ENCODE results near the gene C4orf17. TPM values are rescaled to one million over a fixed set of nuclear protein-coding genes. Genes with fewer than 3 reads are reported as not detected.

Gene C4orf17
- total RNA-seq, 1 donor from 2014 or later, result not detected

DNA sequence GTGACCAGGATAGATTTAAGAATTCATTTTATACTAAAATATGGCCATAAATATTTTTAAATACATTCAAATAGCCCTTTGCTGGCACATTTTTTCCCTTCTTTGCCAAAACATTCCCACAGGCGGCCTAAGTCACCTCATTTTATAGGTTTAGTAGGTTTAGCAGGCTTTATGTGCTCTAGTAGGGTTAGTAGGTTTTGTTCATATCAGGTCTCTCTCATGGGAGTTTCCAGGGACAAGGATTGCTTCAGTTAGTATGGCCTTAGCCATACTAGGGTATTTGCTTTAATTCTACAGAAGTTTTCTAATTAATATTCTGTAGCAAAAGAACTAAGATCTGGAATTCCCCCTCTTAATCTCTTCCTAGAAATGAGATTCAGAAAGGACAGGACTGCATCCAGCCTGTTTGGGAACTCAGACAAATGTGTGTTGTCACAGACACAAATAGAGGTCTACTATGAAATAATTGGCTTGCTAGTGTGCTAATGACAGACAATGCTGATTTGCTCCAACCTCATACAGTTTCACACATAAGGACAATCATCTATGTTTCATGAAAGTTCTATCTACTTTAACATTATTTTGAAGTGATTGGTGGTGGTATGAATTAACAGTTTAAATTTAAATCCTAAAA is 63.0 kb downstream of the C4orf17 start:
- intact Hi-C loops (cut with micrococcal nuclease), result no loop called here

DNA sequence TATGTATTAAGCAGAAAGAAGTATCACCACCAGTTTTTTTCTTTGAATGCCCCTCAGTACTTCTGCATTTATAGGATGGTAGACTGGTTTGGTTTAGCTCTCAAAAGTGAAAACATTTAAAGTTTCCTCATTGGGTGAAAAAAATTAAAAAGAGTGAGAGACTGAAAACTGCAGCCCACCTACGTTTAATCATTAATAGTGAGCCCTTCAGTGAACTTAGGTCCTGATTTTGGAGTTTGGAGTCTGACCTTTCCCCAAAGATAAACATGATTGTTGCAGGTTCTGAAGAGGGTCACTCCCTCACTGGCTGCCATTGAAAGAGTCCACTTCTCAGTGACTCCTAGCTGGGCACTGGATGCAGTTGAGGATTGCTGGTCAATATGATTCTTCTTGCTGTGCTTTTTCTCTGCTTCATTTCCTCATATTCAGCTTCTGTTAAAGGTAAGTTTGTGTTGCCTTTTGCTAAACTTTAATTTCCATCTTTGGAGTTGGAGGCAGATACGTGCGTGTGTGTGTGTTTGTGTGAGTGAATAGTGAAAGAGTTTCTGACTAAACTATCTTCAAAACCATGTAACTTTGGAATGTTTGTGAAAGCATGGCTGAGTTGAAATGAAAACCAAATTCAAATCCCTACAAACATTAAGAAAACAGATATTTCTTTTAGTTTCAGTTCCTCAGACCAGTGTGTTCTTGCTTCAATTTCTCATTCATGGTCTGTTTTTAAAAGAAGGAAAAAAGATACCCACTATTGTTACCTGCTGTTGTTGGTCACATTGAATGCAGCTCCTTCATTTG is 63.9 kb downstream of the C4orf17 start, which contains the start of gene MTTP:
MTTP (plus strand) TSS at position 295 of the 795 bp plus-strand sequence; CDS start at position 381, 86 bp downstream.
- Mint-ChIP-seq H3K4me3 (peak within 1 kb of the TSS; percentile 13), H3K4me1 (peaks cover 11% of the 10 kb centered on the region), H3K9me3 (no peaks in the 10 kb centered on the region), H3K27ac (peak within 1 kb of the TSS; percentile 64), H3K36me3 (ENCODE audit: low read depth) (no peaks in the 10 kb centered on the region), H3K27me3 (peaks cover 16% of the 10 kb centered on the region)
- POLR2A ChIA-PET, result interaction anchor here (0.9 kb wide), 1 partner anchor 11 kb away, joined by 3 read pairs; the partner anchor contains the start of gene TRMT10A
- ATAC-seq (ENCODE audit: low read depth) (no peak), DNase-seq (no peak)
- TF ChIP-seq, protein P1, sequence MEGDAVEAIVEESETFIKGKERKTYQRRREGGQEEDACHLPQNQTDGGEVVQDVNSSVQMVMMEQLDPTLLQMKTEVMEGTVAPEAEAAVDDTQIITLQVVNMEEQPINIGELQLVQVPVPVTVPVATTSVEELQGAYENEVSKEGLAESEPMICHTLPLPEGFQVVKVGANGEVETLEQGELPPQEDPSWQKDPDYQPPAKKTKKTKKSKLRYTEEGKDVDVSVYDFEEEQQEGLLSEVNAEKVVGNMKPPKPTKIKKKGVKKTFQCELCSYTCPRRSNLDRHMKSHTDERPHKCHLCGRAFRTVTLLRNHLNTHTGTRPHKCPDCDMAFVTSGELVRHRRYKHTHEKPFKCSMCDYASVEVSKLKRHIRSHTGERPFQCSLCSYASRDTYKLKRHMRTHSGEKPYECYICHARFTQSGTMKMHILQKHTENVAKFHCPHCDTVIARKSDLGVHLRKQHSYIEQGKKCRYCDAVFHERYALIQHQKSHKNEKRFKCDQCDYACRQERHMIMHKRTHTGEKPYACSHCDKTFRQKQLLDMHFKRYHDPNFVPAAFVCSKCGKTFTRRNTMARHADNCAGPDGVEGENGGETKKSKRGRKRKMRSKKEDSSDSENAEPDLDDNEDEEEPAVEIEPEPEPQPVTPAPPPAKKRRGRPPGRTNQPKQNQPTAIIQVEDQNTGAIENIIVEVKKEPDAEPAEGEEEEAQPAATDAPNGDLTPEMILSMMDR (IDR thresholded peaks at IDR 0.05), result no peak
- intact Hi-C loops (cut with micrococcal nuclease), result no loop called here
- CTCF ChIA-PET, result no interaction called here

More for the DNA sequence above, 63.0 kb downstream of the C4orf17 start:
- TF ChIP-seq, protein P1 (IDR thresholded peaks at IDR 0.05), result no peak
- no peaks in the 10 kb centered on the region for H3K36me3 Mint-ChIP-seq (ENCODE audit: low read depth)
- DNase-seq, result no peak
- ChIA-PET POLR2A (interaction anchor here (0.9 kb wide), 1 partner anchor 10 kb away, joined by 3 read pairs; the partner anchor contains the start of gene TRMT10A), CTCF (no interaction called here)
- ATAC-seq (ENCODE audit: low read depth), result no peak
- no peak overlapping the region for H3K27ac Mint-ChIP-seq
- no peaks in the 10 kb centered on the region for H3K9me3 Mint-ChIP-seq
- H3K27me3 Mint-ChIP-seq, result peaks cover 11% of the 10 kb centered on the region
- peaks cover 11% of the 10 kb centered on the region for H3K4me1 Mint-ChIP-seq
- no peak overlapping the region for H3K4me3 Mint-ChIP-seq

DNA sequence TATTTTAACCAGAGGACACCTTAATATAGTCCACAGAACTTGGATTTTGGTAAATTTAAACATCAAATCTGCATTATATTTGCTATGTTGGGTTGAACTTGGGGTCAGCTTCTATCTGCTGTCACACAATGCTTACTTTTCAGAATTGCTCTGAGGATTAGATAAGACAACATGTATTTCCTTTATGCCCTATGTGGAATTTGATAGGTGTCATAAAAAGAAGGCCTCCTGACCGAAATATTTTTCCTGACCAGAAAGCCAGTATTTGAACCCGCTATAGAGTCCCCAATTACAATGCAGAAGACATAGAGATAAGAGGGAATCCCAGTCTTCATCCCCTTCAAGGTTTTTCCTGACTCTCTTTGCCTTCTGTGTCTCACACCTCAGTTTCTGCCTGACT is 67.9 kb downstream of the C4orf17 start:
- H3K4me3 Mint-ChIP-seq, result no peak overlapping the region
- H3K9me3 Mint-ChIP-seq, result no peaks in the 10 kb centered on the region
- TF ChIP-seq, protein P1 (IDR thresholded peaks at IDR 0.05), result no peak
- no peaks in the 10 kb centered on the region for H3K36me3 Mint-ChIP-seq (ENCODE audit: low read depth)
- intact Hi-C loops (cut with micrococcal nuclease), result no loop called here
- H3K4me1 Mint-ChIP-seq, result peaks cover 11% of the 10 kb centered on the region
- no peak for DNase-seq
- no peak for ATAC-seq (ENCODE audit: low read depth)
- POLR2A ChIA-PET, result no interaction called here
- CTCF ChIA-PET, result no interaction called here
- no peak overlapping the region for H3K27ac Mint-ChIP-seq
- peaks cover 25% of the 10 kb centered on the region for H3K27me3 Mint-ChIP-seq

DNA sequence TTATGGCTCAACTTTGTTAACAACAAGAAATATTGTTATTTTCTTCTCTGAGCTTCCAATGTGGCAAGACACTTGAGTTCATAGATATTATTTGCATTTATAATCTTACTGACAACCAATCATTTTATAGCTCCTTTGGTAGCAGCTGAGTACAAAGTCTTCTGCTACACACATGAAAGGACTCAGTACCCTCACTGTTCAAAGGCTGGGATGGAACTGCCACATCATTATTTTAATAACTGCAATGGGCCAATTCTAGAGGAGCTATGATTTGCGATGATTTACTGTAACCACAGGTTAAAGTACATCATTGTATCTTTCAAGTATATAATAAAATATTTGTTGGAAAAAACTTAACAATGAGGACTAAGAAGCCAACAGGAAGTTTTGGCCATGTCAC is 74.7 kb downstream of the C4orf17 start:
- no peaks in the 10 kb centered on the region for H3K9me3 Mint-ChIP-seq

More for the DNA sequence above, 74.7 kb downstream of the C4orf17 start:
- ChIA-PET POLR2A (interaction anchor here (0.6 kb wide), 1 partner anchor 33 kb away, joined by 3 read pairs; no protein-coding TSS in a partner anchor), CTCF (no interaction called here)
- H3K27ac Mint-ChIP-seq, result no peak overlapping the region
- H3K36me3 Mint-ChIP-seq (ENCODE audit: low read depth), result no peaks in the 10 kb centered on the region
- DNase-seq (no peak), ATAC-seq (ENCODE audit: low read depth) (no peak)
- no peak overlapping the region for H3K4me3 Mint-ChIP-seq
- intact Hi-C loops (cut with micrococcal nuclease), result no loop called here
- TF ChIP-seq, protein P1 (IDR thresholded peaks at IDR 0.05), result no peak
- peaks cover 24% of the 10 kb centered on the region for H3K27me3 Mint-ChIP-seq
- no peaks in the 10 kb centered on the region for H3K4me1 Mint-ChIP-seq

All from activated B cell treated with CpG ODN at 0.5 μM for 24 hours (primary cell).